ENCODE results near the gene METAP1.

Gene METAP1

DNA sequence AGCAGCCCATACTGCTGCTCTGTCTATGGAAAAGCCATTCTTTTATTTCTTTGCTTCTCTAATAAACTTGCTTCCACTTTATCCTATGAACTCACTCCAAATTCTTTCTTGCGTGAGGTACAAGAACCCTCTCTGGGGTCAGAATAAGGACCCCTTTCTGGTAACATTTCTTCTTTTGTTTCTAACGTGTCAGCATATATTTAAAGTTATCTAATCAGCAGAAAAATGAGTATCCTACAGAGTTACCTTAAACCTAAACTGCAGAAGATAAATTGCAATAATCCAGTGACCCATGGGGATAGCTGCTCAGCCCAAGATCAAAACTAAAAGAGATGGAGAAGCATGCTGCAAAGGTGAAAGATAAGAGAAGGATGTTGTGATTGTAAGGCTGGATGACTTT, 89.1 kb downstream of the METAP1 start:
- no peak overlapping the region for H3K4me3 ChIP-seq (ENCODE audit: low read length)
- peaks cover 62% of the 10 kb centered on the region for H3K36me3 ChIP-seq (ENCODE audit: control insufficient read depth, low read length)
- peaks cover 9% of the 10 kb centered on the region for H3K4me1 ChIP-seq (ENCODE audit: control insufficient read depth, low read length)
- no peaks in the 10 kb centered on the region for H3K9me2 ChIP-seq (replicated peaks; ENCODE audit: control insufficient read depth, low read length)
- H3F3A ChIP-seq (ENCODE audit: control insufficient read depth, insufficient read depth), result 0 out of 2 replicates have a peak, but pooled peaks cover 2% of the 10 kb centered on the region
- H3K79me2 ChIP-seq (ENCODE audit: control insufficient read depth, low read length), result peaks cover 41% of the 10 kb centered on the region
- no peaks in the 10 kb centered on the region for H4K20me1 ChIP-seq (ENCODE audit: control insufficient read depth, insufficient read depth, low read depth, low read length)
- no peaks in the 10 kb centered on the region for H3K27me3 ChIP-seq (ENCODE audit: control insufficient read depth, low read length)
- no peak overlapping the region for H3K4me2 ChIP-seq (ENCODE audit: low read length)
- no peaks in the 10 kb centered on the region for H3K9me3 ChIP-seq (ENCODE audit: control insufficient read depth, insufficient read depth, low read length)
- no peak for TF ChIP-seq EZH2phosphoT487 (IDR thresholded peaks at IDR 0.05; ENCODE audit: borderline replicate concordance, low read length)
- TF ChIP-seq, protein P1, sequence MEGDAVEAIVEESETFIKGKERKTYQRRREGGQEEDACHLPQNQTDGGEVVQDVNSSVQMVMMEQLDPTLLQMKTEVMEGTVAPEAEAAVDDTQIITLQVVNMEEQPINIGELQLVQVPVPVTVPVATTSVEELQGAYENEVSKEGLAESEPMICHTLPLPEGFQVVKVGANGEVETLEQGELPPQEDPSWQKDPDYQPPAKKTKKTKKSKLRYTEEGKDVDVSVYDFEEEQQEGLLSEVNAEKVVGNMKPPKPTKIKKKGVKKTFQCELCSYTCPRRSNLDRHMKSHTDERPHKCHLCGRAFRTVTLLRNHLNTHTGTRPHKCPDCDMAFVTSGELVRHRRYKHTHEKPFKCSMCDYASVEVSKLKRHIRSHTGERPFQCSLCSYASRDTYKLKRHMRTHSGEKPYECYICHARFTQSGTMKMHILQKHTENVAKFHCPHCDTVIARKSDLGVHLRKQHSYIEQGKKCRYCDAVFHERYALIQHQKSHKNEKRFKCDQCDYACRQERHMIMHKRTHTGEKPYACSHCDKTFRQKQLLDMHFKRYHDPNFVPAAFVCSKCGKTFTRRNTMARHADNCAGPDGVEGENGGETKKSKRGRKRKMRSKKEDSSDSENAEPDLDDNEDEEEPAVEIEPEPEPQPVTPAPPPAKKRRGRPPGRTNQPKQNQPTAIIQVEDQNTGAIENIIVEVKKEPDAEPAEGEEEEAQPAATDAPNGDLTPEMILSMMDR (IDR thresholded peaks at IDR 0.05; ENCODE audit: low read depth, low read length, poor library complexity, severe bottlenecking), result no peak
- no peak overlapping the region for H3K27ac ChIP-seq (ENCODE audit: low read depth, low read length)

DNA sequence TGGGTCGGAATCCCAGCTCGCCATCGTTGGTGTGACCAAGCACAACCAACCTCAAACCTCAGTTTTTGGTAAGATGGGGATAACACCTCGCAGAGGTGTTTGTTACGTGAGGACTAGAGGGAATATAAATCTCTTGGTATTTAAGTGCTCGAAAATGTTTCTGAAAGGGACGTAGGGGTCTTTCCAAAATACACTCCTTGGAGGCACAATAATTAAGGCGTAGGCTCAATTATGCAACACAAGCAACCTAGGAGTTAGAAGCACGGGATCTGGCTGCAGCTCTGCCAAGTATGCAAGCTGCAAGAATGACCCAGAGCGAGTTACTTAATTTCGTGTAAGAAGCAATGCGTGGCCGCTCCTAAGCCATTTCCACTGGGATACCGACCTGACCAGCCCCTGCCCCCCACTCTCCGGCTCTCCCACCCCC, 92.5 kb downstream of the METAP1 start:
- H3K79me2 ChIP-seq (ENCODE audit: control insufficient read depth, low read length), result peaks cover 46% of the 10 kb centered on the region
- TF ChIP-seq EZH2phosphoT487 (IDR thresholded peaks at IDR 0.05; ENCODE audit: borderline replicate concordance, low read length), result no peak
- TF ChIP-seq, protein P1 (IDR thresholded peaks at IDR 0.05; ENCODE audit: low read depth, low read length, poor library complexity, severe bottlenecking), result no peak
- no peaks in the 10 kb centered on the region for H3K27me3 ChIP-seq (ENCODE audit: control insufficient read depth, low read length)
- H3K4me1 ChIP-seq (ENCODE audit: control insufficient read depth, low read length), result peaks cover 15% of the 10 kb centered on the region
- H3K4me2 ChIP-seq (ENCODE audit: low read length), result peak overlapping the region; percentile 60
- no peaks in the 10 kb centered on the region; the same call in 1 of the 2 replicates for H3F3A ChIP-seq (ENCODE audit: control insufficient read depth, insufficient read depth)
- no peaks in the 10 kb centered on the region for H3K9me3 ChIP-seq (ENCODE audit: control insufficient read depth, insufficient read depth, low read length)
- peak overlapping the region; percentile 38; the same call in 1 of the 2 replicates for H3K27ac ChIP-seq (ENCODE audit: low read depth, low read length)
- H3K36me3 ChIP-seq (ENCODE audit: control insufficient read depth, low read length), result peaks cover 28% of the 10 kb centered on the region
- H4K20me1 ChIP-seq (ENCODE audit: control insufficient read depth, insufficient read depth, low read depth, low read length), result no peaks in the 10 kb centered on the region
- H3K9me2 ChIP-seq (replicated peaks; ENCODE audit: control insufficient read depth, low read length), result no peaks in the 10 kb centered on the region
- peak overlapping the region; percentile 97 for H3K4me3 ChIP-seq (ENCODE audit: low read length)

GRCh38 chr4:99088481-99089365, 93.2 kb downstream of the METAP1 start, which contains the start of gene ADH5:
Gene ADH5, minus strand, starts transcription at chr4:99088788. Its CDS starts 88 bp downstream, at chr4:99088700.
- Histone ChIP-seq H4K20me1 (ENCODE audit: control insufficient read depth, insufficient read depth, low read depth, low read length) (no peaks in the 10 kb centered on the region), H3K79me2 (ENCODE audit: control insufficient read depth, low read length) (peaks cover 46% of the 10 kb centered on the region), H3K4me1 (ENCODE audit: control insufficient read depth, low read length) (peaks cover 15% of the 10 kb centered on the region), H3F3A (ENCODE audit: control insufficient read depth, insufficient read depth) (no peaks in the 10 kb centered on the region; the same call in 1 of the 2 replicates), H3K9me3 (ENCODE audit: control insufficient read depth, insufficient read depth, low read length) (no peaks in the 10 kb centered on the region), H3K4me2 (ENCODE audit: low read length) (peak within 1 kb of the TSS; percentile 96), H3K27ac (ENCODE audit: low read depth, low read length) (peak within 1 kb of the TSS; percentile 38), H3K27me3 (ENCODE audit: control insufficient read depth, low read length) (no peaks in the 10 kb centered on the region), H3K36me3 (ENCODE audit: control insufficient read depth, low read length) (peaks cover 24% of the 10 kb centered on the region), H3K4me3 (ENCODE audit: low read length) (peak within 1 kb of the TSS; percentile 97), H3K9me2 (replicated peaks; ENCODE audit: control insufficient read depth, low read length) (no peaks in the 10 kb centered on the region)
- TF ChIP-seq, protein P1 (IDR thresholded peaks at IDR 0.05; ENCODE audit: low read depth, low read length, poor library complexity, severe bottlenecking), result no peak
- TF ChIP-seq EZH2phosphoT487 (IDR thresholded peaks at IDR 0.05; ENCODE audit: borderline replicate concordance, low read length), result no peak

All from DOHH2 (cell line).